Breast epithelium (tissue), 4 donors: ENCODE data around the gene SLC9A8. TPM values are rescaled to one million over a fixed set of nuclear protein-coding genes. Genes with fewer than 3 reads are reported as not detected.
"Not testable (repeated sequence)": the region's sequence is repeated elsewhere in the genome, so short reads cannot be mapped to it uniquely, and the experiment has no call there.

ENCODE experiments used
- DNase-seq, 2 donors: peaks; one replicate each; pipeline ENCODE4 v3.0.0-alpha.2; 2019; ENCODE audit warnings: low spot score in 2 of 2
- H3K27ac ChIP-seq, 2 donors: fragments of 200-600 bp; sonication (generic) in 1 of 2; one replicate each; pipeline ENCODE4 v1.5.1; 2016 to 2019; ENCODE audit warnings: mild to moderate bottlenecking in 1 of 2
- H3K27me3 ChIP-seq, 2 donors: fragments of 200-600 bp; sonication (generic) in 1 of 2; one replicate each; pipeline versions ENCODE4 v1.5.1 to v1.6.0; 2017 to 2019; ENCODE audit warnings: control low read depth in 1 of 2, mild to moderate bottlenecking in 1 of 2
- H3K36me3 ChIP-seq: fragments of 200-600 bp; one replicate; pipeline ENCODE4 v1.5.1; 2019
- H3K4me1 ChIP-seq, 2 donors: fragments of 200-600 bp; sonication (generic); one replicate each; pipeline ENCODE4 v1.5.1; 2016 to 2019; ENCODE audit warnings: control low read depth in 1 of 2
- H3K4me3 ChIP-seq, 3 donors: fragments of 200-600 bp; sonication (generic); 1 replicate in 2 of 3; 2 replicates in 1 of 3; pipeline ENCODE4 v1.5.1; 2016 to 2019; ENCODE audit warnings: mild to moderate bottlenecking in 3 of 3, moderate library complexity in 2 of 3
- H3K9me3 ChIP-seq, 2 donors: fragments of 200-600 bp; sonication (generic) in 1 of 2; one replicate each; pipeline ENCODE4 v1.5.1; 2016 to 2019; ENCODE audit warnings: control low read depth in 1 of 2
- CTCF ChIP-seq, 3 donors: fragments of 450-650 bp; IDR thresholded peaks; one replicate each; pipeline ENCODE4 v1.5.1; 2016 to 2017; ENCODE audit warnings: antibody characterized with exemption in 3 of 3, mild to moderate bottlenecking in 3 of 3, moderate library complexity in 3 of 3
- POLR2A ChIP-seq: fragments of 450-650 bp; IDR thresholded peaks from one replicate; pipeline ENCODE4 v1.6.1; 2016; ENCODE audit warnings: antibody characterized with exemption, mild to moderate bottlenecking, moderate library complexity
- POLR2AphosphoS5 ChIP-seq, 3 donors: sonication (generic); formaldehyde crosslinking; IDR thresholded peaks; one replicate each; pipeline ENCODE4 v1.6.1; 2017; ENCODE audit warnings: antibody characterized with exemption in 3 of 3
- intact Hi-C: fragments of 100-400 bp; cut with DNase I; formaldehyde crosslinking; loops from one replicate; pipeline ENCODE4 v1.15.1; 2023; ENCODE audit warnings: low total_unique reads
- total RNA-seq, 3 donors: library from RNA; depleted of rRNA; stranded (reverse); fragments of >200 nt; gene quantifications; one replicate each; pipeline ENCODE4 v1.1.0, GENCODE V29; 2016

SLC9A8 gene
- total RNA-seq, 3 donors from 2014 or later: 11.8 to 13.5 (median 13.3) TPM

DNA sequence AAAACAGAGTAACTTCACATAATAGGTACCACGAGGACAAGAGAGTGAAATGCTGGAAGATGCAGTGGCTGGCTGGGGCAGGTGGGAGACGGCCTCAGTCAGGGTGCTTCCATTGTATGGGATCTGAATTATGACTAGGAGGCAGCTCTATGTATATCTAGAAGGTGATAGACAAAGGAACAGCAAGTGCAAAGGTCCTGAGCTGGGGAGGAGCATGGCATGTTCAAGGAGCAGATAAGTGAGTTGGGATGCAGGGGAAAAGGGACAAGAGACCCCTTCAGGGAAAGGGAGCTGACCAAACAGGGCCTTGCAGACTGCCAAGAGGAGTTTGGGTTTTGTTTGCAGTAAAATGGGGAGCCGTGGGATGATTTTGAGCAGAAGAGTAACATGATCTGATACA, 8.3 kb upstream of the SLC9A8 start:
- TF ChIP-seq POLR2A (no peak), CTCF (IDR thresholded peaks at IDR 0.05) (no peak), POLR2AphosphoS5 (IDR thresholded peaks at IDR 0.05) (no peak)

DNA sequence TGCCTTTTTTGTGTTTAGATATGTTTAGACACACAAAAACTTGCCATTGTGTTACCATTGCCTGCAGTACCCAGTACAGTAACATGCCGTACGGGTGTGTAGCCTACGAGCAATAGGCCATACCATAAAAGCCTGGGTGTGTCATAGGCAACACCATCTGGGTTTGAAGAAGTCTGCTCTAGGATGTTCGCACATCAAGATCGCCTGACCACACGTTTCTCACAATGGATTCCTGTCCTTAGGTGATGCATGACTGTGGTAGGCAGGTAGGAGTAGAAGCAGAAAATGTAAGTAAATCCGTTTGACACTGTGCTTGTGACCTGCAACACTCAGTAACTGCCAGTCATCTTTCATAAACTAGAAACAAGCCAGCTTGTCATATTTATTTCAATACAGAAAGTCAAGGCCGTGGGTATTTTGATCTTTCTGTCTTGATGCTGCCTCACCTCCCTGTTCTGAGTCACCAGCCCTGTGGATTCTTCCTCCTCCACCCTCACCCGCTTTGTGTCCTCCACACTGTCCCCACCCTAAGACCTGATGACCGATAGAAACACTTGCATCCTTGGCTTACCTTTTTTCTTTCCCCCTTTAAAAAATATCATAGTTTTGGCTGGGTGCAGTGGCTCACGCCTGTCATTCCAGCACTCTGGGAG, 7.3 kb upstream of the SLC9A8 start:
- intact Hi-C loops, H3K27me3 ChIP-seq, H3K36me3 ChIP-seq, DNase-seq, H3K4me1 ChIP-seq, H3K4me3 ChIP-seq, H3K9me3 ChIP-seq, H3K27ac ChIP-seq: not testable (repeated sequence)

More for the DNA sequence above, 8.3 kb upstream of the SLC9A8 start:
- Histone ChIP-seq H3K4me1 (no peaks in the 10 kb centered on the region), H3K27me3 (no peaks in the 10 kb centered on the region), H3K27ac (no peak overlapping the region), H3K9me3 (no peaks in the 10 kb centered on the region), H3K36me3 (no peaks in the 10 kb centered on the region), H3K4me3 (no peak overlapping the region)
- intact Hi-C loops: no loop called here
- DNase-seq: no peak

- no peak for TF ChIP-seq CTCF (IDR thresholded peaks at IDR 0.05)
- TF ChIP-seq POLR2AphosphoS5 (IDR thresholded peaks at IDR 0.05): no peak
- no peak for TF ChIP-seq POLR2A
- Histone ChIP-seq H3K27ac (no peak overlapping the region), H3K4me1 (peaks cover 0 to 6% of the 10 kb centered on the region in 2 donors), H3K27me3 (no peaks in the 10 kb centered on the region), H3K36me3 (no peaks in the 10 kb centered on the region), H3K9me3 (no peaks in the 10 kb centered on the region), H3K4me3 (no peak overlapping the region)
- DNase-seq: no peak
- intact Hi-C loops: no loop called here
Measured at GRCh38 chr20:49808753-49809152, 3.9 kb upstream of the SLC9A8 start.

DNA sequence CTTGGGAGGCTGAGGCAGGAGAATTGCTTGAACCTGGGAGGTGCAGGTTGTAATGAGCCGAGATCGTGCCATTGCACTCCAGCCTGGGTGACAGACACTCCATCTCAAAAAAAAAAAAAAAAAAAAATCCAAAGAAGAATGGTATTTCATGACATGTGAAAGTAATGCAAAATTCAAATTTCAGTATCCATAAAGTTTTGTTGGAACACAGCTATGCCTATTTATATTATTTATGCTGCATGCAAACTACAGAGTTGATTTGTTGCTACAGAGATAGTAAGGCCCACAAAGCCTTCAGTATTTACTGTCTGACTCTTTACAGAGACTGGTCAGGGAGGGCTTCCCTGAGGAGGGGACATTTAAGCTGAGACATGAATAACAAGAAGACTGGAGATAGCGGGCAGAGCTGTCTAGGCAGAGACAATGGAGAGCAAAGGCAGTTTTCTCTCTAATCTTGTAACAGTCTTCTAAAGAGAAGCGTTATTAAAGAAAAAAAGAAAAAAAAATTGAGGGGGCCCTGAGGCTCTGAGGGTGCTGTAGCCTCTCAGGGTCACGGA, 2.7 kb upstream of the SLC9A8 start:
- intact Hi-C loops: no loop called here
- Histone ChIP-seq H3K9me3 (no peaks in the 10 kb centered on the region), H3K4me3 (no peak overlapping the region), H3K4me1 (peaks cover 0 to 6% of the 10 kb centered on the region in 2 donors), H3K27me3 (no peaks in the 10 kb centered on the region), H3K27ac (no peak overlapping the region), H3K36me3 (no peaks in the 10 kb centered on the region)
- DNase-seq: no peak
- TF ChIP-seq CTCF (IDR thresholded peaks at IDR 0.05) (no peak), POLR2A (no peak), POLR2AphosphoS5 (IDR thresholded peaks at IDR 0.05) (no peak)

DNA sequence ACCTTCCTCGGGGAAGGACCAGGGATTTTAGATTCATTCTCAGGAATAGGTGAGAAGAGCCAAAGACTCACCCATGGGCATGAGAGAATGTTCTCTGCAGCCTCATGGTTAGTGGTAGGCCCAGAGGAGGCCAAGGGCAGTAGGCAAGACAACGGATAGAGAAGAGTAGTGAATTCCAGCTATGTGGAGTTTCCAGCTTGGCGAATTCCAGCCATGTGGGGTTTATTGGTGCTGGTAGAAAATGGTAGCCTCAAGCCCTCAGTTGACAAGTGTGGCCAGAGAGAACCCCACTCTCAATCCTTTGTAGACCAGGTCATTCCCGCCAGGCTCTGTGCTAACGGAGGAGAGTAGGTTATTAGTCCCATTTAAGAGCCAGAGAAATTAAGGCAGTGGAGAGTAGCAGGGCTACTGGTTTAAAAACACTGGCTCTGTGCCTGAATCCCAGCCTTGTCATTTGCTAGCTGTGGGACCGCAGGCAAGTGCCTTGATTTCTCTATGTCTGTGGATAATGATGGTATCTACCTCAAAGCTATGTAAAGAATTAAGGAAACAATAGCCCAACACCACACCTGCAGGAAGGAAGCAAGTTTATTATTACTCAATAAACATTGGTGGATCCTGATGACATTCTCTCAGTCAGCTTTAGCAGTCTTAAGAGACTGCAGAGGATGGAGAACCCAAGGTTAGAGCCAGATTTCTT, 2.0 kb upstream of the SLC9A8 start:
- Histone ChIP-seq H3K4me3 (no peak overlapping the region), H3K36me3 (no peaks in the 10 kb centered on the region), H3K4me1 (peaks cover 0 to 6% of the 10 kb centered on the region in 2 donors), H3K27me3 (no peaks in the 10 kb centered on the region), H3K27ac (no peak overlapping the region), H3K9me3 (no peaks in the 10 kb centered on the region)
- TF ChIP-seq POLR2A: no peak
- TF ChIP-seq CTCF (IDR thresholded peaks at IDR 0.05): no peak
- TF ChIP-seq POLR2AphosphoS5 (IDR thresholded peaks at IDR 0.05): no peak
- intact Hi-C loops: no loop called here
- DNase-seq: no peak
